HG02610 (cell line): ENCODE data around the gene GRM4.
"Not testable (repeated sequence)": the region's sequence is repeated elsewhere in the genome, so short reads cannot be mapped to it uniquely, and the experiment has no call there.

Experiments
- ATAC-seq: cut with Tn5 transposase; IDR thresholded peaks from one replicate; pipeline ENCODE4 v1.9.1; 2021; ENCODE audit warnings: mild to moderate bottlenecking, moderate library complexity; ENCODE audit not compliant: unreplicated experiment

GRM4 gene

GRCh38 chr6:34027445-34027936, 118.4 kb downstream of the GRM4 start:
- no peak for ATAC-seq

DNA sequence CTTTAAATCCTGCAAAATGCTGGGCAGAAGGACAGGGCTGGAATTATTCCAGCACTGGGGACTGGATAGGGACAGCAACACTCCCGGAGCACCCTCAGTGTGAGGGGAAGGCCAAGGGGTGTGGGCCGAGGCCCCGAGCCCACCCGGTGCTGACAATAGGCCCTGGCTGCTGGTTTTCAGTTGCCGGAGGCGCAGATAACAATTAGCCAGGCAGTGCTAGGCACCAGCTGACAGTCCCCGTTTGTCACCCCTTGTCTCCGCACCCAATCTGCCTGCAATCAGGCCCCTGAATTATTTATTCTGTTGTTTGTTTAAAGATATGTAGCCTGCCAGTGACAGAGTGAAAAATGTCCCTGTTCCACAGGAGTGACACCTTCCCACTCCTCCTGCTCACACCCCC, 120.0 kb downstream of the GRM4 start:
- no peak for ATAC-seq

GRCh38 chr6:34025112-34025807, 120.6 kb downstream of the GRM4 start:
- ATAC-seq, result no peak

GRCh38 chr6:34022873-34023255, 123.0 kb downstream of the GRM4 start:
- no peak for ATAC-seq

DNA sequence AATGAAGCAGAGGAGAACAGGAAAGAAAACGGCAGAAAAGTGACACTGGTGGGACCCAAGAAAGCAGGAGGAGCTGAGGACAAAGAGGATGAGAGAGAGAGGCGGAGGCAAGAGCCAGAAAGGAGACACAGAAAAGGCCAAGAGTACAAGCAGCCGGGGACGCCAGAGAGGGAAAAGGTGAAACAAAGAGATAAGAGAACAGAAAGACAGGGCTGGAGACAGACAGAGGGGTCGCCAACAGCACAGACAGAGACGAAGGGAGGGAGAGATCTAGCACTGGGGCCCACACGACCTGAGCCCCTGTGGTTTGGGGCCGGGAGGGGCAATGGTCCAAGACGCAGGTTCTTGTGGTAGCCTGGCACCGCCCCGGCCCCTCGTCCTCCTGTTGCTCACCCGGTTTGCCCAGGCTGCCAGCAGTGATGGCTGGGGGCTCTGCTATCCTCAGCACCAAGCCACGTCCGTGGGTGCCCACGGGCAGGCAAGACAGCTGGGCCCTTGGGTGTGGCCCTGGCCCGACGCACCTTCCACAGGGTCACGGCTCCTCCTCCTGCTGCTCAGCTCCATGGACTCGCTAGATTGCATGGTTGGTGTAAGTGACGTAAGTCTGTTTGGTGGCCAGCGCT, 123.5 kb downstream of the GRM4 start:
- no peak for ATAC-seq

- no peak for ATAC-seq
These were observed 124.2 kb downstream of the GRM4 start for GRCh38 chr6:34021554-34022190.

DNA sequence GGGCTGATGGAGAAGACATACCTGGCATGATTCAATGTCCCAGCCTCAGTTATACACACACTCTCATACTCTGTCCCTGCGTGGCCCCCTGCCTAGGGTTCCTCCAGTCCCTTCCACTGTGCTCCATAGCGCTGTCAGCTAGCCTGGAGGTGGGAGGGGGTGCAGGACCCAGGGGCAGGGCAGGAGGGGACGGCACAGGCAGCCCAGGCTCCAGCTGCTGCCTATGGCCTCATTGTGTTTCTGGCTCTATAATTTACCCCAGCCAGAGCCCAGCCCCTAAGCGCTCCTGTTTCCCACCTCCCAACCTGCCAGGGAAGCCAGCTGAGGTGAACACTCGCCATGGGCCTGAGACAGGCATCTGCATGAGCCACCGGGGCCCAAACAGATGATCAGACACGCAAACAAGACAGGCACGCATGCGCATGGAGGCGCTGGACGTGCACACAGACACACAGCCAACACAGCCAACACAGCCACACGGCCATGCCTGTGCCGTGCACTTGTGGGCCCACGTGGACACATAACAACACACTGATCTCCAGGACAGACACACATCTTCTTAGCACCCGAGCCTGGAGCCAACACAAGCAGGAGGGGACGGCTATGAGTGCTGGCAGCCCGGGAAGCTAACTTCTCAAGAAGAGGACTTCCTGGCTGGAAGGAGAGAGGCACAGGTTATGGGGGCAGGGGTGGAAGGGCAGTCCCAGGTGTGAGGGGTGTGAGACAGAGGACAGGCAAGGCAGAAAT, 124.9 kb downstream of the GRM4 start:
- ATAC-seq, result no peak

DNA sequence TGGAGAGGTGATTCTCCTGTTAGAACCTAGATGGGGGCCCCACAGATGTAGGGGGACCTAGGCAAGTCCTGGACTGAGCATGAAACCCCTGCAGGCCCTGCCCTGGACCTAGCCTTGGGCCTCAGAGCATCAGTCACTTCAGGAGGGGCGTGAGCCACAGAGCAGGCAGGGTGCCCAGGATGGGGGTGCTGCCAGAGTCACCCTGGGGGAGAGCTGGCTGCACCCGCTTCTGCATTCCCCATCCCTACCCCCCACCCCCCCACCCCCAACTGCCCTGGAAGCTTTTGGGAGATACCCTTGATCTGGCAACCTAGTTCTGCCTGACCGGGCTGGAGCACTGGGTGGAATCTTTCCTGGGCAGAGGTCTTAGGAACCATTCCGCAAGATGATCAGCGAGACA, 125.6 kb downstream of the GRM4 start:
- ATAC-seq, result no peak

GRCh38 chr6:34018961-34019606, 126.8 kb downstream of the GRM4 start:
- no peak for ATAC-seq

GRCh38 chr6:34018026-34018425, 127.9 kb downstream of the GRM4 start:
- ATAC-seq, result no peak

DNA sequence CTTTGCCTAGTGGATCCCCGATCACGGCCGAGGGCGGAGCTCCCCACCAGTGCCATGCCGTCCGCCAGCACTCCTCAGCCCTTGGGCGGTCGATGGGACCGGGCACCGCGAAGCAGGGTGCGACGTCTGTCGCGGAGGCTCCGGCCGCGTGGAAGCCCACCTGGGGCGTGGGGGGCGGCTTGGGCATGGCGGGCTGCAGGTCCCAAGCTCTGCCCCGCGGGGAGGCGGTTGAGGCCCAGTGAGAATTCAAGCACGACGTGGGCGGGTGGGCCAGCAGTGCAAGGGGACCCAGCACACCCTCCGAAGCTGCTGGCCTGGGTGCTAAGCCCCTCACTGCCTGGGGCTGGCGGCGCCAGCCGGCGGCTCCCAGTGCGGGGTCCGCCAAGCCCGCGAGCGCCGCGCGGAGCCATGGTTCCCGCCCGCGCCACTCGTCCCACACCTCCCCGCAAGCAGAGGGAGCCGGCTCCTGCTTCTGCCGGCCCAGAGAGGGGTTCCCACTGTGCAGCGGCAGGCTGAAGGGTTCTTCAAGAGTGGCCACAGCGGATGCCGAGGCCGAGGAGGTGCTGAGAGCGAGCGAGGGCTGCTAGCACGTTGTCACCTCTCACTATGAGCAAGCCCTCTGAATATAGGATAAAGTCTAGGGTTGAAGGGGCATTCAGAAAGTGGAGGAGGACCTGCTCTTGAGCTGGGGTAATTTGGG, 128.6 kb downstream of the GRM4 start:
- ATAC-seq, result no peak

DNA sequence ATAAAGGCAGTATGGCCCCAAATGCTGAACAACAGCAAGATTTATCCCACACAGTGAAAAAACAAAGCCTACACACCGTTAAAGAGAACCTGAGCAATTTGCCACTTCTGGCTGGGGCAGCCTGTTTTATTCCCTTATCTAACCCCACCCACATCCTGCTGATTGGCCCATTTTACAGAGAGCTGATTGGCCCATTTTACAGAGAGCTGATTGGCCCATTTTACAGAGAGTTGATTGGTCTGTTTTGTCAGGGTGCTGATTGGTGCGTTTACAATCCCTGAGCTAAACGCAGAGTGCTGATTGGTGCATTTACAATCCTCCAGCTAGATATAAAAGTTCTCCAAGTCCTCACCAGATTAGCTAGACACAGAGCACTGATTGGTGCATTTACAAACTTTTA, 129.3 kb downstream of the GRM4 start:
- ATAC-seq, result not testable (repeated sequence)

DNA sequence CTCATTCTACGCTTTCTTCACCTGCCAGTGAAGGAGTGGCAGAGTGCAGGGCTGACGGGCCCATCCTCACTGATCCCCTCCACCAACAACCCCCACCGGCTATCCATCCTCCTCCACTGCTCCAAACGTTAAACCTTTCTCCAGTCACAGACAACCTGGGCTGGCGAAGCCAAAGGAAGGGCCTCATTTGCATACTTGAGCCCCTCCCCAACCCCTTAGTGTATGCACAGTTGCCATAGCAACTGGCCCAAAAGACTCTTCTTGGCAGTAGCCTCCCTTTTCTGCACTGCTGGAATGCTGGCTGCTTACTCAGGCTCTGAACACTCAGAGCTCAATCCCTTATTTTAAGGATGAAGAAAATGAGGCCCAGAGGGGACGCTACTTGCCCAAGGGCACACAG, 130.3 kb downstream of the GRM4 start:
- ATAC-seq, result no peak

DNA sequence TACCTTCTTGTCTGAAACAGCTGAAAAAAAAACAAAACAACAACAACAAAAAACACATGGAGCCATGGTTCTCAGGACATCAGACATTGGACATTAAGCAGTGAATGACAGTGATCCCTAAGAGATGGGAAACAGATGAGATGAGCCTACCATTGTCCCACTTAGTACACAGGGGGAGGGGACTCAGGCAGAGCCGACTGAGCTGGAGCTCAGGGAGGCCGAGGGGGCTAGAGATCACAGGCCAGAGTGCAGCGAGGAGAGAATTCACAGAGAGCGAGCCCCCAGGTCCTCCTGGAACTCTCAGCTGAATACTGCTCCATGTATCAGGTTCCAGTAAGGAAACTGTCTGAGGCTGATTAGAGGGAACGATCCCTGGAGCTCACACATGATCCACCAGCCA, 134.6 kb downstream of the GRM4 start:
- ATAC-seq, result no peak

DNA sequence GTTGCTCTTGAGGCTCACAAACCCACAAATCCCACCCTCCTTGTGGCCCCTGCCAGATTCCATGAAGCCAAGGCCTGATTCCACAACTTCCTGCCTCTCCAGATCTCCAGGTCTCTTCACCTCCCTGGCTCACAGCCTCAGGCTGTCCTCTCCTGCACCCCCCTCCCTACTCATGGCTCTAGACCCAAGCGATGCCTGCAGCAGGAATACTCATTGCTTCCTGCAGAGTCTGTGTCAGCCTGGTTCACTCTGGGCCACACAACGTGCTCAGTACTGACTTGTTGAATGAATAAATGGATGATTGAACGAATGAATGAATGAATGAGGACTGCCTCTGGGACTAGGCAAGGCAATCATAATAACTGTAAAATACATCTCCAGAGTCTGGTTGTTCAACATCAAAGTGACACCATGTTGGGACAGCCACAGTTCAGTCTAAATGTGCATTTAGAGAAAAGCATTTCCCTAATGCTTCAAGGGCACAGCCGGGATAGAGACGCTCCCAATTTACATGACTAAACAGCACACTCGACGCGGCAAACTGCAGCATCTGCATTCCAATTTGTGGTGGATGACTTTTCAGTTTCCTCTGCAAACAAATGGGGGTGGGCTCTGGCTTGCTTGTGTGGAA, 139.9 kb downstream of the GRM4 start:
- no peak for ATAC-seq

- no peak for ATAC-seq
These were observed 141.2 kb downstream of the GRM4 start for GRCh38 chr6:34004706-34005105.

GRCh38 chr6:34003962-34004361, 141.9 kb downstream of the GRM4 start:
- no peak for ATAC-seq

DNA sequence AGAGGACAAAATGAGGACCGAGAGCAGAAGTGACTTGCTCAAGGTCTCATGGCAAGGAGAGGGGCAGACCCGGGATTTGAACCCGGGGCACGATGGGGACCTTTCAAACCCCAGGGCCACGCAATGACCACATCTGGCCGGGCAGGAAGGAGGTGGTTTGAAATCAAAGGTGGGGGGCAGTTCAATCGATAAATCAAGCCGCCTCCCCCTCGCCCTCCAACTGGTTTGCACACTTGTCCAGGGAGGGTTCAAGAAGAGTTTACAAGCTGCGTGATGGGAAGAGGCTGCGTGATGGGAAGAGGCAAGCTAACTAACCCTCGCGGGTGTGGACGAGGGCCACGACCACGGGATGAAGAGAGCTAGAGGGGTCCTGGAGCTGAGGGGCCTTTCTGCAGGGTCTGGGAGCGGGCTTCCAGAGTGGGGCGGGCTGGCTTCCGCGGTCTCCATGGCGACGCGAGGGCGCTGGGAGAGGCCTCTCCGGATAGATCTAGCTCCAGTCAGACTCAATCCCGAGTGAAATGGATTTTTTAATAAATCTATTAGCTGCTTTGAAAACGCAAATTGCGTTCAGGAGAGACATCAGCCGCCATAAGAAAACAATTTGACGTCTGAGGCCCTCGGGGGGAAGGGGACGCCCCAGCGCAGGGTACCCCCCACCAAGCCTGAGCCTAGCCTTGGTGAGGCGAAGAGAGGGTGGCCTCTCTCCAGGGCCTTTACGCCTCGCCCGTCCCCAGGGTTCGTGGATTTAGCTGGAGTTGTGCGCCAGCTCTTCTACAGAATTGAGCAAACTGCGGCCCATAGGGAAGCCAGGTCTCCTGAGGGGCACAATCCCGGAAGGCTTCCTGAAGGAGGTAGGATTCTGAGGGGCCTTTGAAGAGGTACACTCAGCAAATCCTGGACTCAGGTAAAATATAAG, 143.9 kb downstream of the GRM4 start:
- no peak for ATAC-seq

GRCh38 chr6:34000281-34000680, 145.6 kb downstream of the GRM4 start:
- no peak for ATAC-seq
